HepG2 (cell line): ENCODE results near the gene PRKCD. TPM values are rescaled to one million over a fixed set of nuclear protein-coding genes. Genes with fewer than 3 reads are reported as not detected.

ENCODE experiments used
- ATF7-NPFF ChIP-seq: sonication (generic); formaldehyde crosslinking; IDR thresholded peaks from 2 replicates; pipeline ENCODE4 v1.8.1; 2023; ENCODE audit warnings: mild to moderate bottlenecking, low read depth, missing genetic modification reagents, moderate library complexity
- ISX ChIP-seq: sonication (generic); formaldehyde crosslinking; conservative IDR thresholded peaks from 2 replicates; pipeline ENCODE4 v1.5.0; 2020; ENCODE audit warnings: missing genetic modification reagents
- JUN ChIP-seq: sonication (generic); formaldehyde crosslinking; IDR thresholded peaks from 2 replicates; pipeline ENCODE4 v1.4.0; 2020; ENCODE audit warnings: mild to moderate bottlenecking, missing genetic modification reagents
- MTA3 ChIP-seq: sonication (generic); formaldehyde crosslinking; IDR thresholded peaks from 2 replicates; pipeline ENCODE4 v1.4.0; 2020; ENCODE audit warnings: missing genetic modification reagents
- NFYC ChIP-seq: IDR thresholded peaks from 2 replicates; pipeline ENCODE4 v1.6.1; 2016; ENCODE audit warnings: missing genetic modification reagents, missing compliant biosample characterization
- NR2F6 ChIP-seq, 2 experiments: IDR thresholded peaks; 2 replicates each; pipeline ENCODE4 v1.6.1; 2016; ENCODE audit warnings: antibody characterized with exemption in 1 of 2, mild to moderate bottlenecking in 1 of 2
- PHF20 ChIP-seq: sonication (generic); formaldehyde crosslinking; IDR thresholded peaks from 2 replicates; pipeline ENCODE4 v1.5.0; 2020; ENCODE audit warnings: mild to moderate bottlenecking, missing genetic modification reagents
- SMARCC2 ChIP-seq: fragments of 450-650 bp; IDR thresholded peaks from 2 replicates; pipeline ENCODE4 v1.6.1; 2017; ENCODE audit warnings: antibody characterized with exemption, mild to moderate bottlenecking
- TAF15 ChIP-seq: fragments of 200-400 bp; formaldehyde crosslinking; IDR thresholded peaks from one replicate; pipeline ENCODE4 v1.6.1; 2018; ENCODE audit warnings: mild to moderate bottlenecking, low read depth, low read length; ENCODE audit not compliant: poor library complexity, severe bottlenecking
- ZNF121 ChIP-seq: sonication (generic); formaldehyde crosslinking; IDR thresholded peaks from 2 replicates; pipeline ENCODE4 v1.5.0; 2020; ENCODE audit warnings: mild to moderate bottlenecking, missing genetic modification reagents
- ZNF34 ChIP-seq: sonication (generic); formaldehyde crosslinking; IDR thresholded peaks from 2 replicates; pipeline ENCODE4 v1.4.0; 2020; ENCODE audit warnings: mild to moderate bottlenecking, missing genetic modification reagents, borderline replicate concordance
- ZNF383 ChIP-seq: sonication (generic); formaldehyde crosslinking; IDR thresholded peaks from 2 replicates; pipeline ENCODE4 v1.4.0; 2020; ENCODE audit warnings: missing genetic modification reagents, mild to moderate bottlenecking, borderline replicate concordance
- ZNF460 ChIP-seq: sonication (generic); formaldehyde crosslinking; IDR thresholded peaks from 2 replicates; pipeline ENCODE4 v1.5.1; 2020; ENCODE audit warnings: missing genetic modification reagents, mild to moderate bottlenecking, borderline replicate concordance
- ZNF572 ChIP-seq: sonication (generic); formaldehyde crosslinking; IDR thresholded peaks from 2 replicates; pipeline ENCODE4 v1.5.1; 2020; ENCODE audit warnings: mild to moderate bottlenecking, missing genetic modification reagents
- ZNF678 ChIP-seq: sonication (generic); formaldehyde crosslinking; IDR thresholded peaks from 2 replicates; pipeline ENCODE4 v1.4.0; 2020; ENCODE audit warnings: mild to moderate bottlenecking, missing genetic modification reagents
- ZNF7 ChIP-seq: IDR thresholded peaks from 2 replicates; pipeline ENCODE4 v1.6.1; 2016; ENCODE audit warnings: missing biosample characterization, missing genetic modification reagents
- ZNF83 ChIP-seq: sonication (generic); formaldehyde crosslinking; IDR thresholded peaks from 2 replicates; pipeline ENCODE4 v1.4.0; 2020; ENCODE audit warnings: missing genetic modification reagents, mild to moderate bottlenecking, borderline replicate concordance
- polyA plus RNA-seq, 8 experiments: library from polyadenylated mRNA; depleted of rRNA in 3 of 8; stranded (reverse) in 7 of 8; unstranded in 1 of 8; fragments of >200 nt; fragmentation: Illumina TruSeq in 4 of 8; extraction: Trizol in 4 of 8; gene quantifications; 2 replicates each; pipeline versions ENCODE4 v1.2.1 to v1.2.3, GENCODE V29; 2011 to 2016; ENCODE audit warnings: low read depth in 4 of 8, missing spikeins in 1 of 8, mixed read lengths in 1 of 8; ENCODE audit not compliant: insufficient read depth in 1 of 8
- total RNA-seq, 5 experiments: library from RNA; depleted of rRNA; stranded (reverse); fragments of >200 nt; fragmentation: Illumina TruSeq; extraction: Trizol; gene quantifications; 2 replicates each; pipeline ENCODE4 v1.2.3, GENCODE V29; 2016; ENCODE audit warnings: low read depth in 1 of 5
- TF ChIP-seq, protein P1 (sequence below): sonication (generic); formaldehyde crosslinking; IDR thresholded peaks from 2 replicates; pipeline ENCODE4 v1.4.0; 2020; ENCODE audit warnings: mild to moderate bottlenecking, missing genetic modification reagents
- TF ChIP-seq, protein P2 (sequence below): sonication (generic); formaldehyde crosslinking; IDR thresholded peaks from 2 replicates; pipeline ENCODE4 v1.4.0; 2020; ENCODE audit warnings: missing genetic modification reagents, borderline replicate concordance
- TF ChIP-seq, protein P3 (sequence below): sonication (generic); formaldehyde crosslinking; IDR thresholded peaks from 2 replicates; pipeline ENCODE4 v1.4.0; 2020; ENCODE audit warnings: missing genetic modification reagents, borderline replicate concordance
- TF ChIP-seq, protein P4 (sequence below): fragments of 450-650 bp; IDR thresholded peaks from 2 replicates; pipeline ENCODE4 v1.6.1; 2016

Gene PRKCD
- total and polyA plus RNA-seq, 2 of the 13 experiments (the other 11 are each of a cell fraction or from before 2014, with no cell fraction given), result 1.6 to 40.7 TPM

DNA sequence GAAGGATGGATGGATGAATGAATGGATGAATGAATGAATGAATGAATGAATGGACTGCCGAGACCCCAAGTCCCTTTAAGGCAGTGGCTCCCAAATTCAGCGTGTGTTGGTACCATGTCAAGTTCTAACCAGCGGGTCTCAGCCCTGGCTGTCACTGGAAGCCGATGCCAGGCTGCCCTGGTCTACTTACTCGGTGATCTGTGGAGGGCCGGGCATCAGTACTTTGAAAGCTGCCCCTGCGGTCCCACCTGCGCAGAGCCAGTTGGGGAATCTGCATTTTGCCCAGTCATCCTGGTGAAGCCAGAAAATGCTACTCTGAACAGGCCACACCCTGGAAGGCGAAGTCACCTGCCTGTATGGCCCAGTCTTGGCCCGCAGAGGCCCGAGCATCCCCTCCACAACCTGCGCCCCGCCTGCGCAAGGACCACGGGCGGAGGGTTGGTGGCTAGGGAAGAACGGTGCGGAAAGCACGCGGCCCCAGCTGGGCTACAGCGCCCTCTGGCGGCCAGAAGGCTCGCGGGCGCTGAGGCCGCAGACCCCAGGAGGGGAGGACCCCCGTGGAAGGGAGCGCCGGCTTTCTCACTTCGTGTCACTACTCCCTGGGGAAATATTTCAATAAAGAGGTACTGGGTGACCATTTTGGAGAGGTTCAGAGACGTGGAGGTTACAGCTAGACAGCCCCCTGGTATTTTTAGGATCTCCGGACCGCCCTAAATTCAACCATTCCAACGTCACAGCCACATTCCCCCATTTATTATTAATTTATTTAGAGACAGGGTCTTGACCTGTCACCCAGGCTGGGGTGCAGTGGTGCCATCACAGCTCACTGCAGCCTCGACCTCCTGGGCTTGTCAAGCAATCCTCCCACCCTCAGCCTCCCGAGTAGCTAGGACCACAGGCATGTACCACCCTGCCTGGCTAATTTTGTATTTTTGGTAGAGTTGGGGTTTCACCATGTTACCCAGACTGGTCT is 34.9 kb downstream of the PRKCD start (continued):
- TF ChIP-seq, protein P1, sequence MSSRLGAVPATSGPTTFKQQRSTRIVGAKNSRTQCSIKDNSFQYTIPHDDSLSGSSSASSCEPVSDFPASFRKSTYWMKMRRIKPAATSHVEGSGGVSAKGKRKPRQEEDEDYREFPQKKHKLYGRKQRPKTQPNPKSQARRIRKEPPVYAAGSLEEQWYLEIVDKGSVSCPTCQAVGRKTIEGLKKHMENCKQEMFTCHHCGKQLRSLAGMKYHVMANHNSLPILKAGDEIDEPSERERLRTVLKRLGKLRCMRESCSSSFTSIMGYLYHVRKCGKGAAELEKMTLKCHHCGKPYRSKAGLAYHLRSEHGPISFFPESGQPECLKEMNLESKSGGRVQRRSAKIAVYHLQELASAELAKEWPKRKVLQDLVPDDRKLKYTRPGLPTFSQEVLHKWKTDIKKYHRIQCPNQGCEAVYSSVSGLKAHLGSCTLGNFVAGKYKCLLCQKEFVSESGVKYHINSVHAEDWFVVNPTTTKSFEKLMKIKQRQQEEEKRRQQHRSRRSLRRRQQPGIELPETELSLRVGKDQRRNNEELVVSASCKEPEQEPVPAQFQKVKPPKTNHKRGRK (CRISPR knock-in tag), result no peak
- TF ChIP-seq, protein P2, sequence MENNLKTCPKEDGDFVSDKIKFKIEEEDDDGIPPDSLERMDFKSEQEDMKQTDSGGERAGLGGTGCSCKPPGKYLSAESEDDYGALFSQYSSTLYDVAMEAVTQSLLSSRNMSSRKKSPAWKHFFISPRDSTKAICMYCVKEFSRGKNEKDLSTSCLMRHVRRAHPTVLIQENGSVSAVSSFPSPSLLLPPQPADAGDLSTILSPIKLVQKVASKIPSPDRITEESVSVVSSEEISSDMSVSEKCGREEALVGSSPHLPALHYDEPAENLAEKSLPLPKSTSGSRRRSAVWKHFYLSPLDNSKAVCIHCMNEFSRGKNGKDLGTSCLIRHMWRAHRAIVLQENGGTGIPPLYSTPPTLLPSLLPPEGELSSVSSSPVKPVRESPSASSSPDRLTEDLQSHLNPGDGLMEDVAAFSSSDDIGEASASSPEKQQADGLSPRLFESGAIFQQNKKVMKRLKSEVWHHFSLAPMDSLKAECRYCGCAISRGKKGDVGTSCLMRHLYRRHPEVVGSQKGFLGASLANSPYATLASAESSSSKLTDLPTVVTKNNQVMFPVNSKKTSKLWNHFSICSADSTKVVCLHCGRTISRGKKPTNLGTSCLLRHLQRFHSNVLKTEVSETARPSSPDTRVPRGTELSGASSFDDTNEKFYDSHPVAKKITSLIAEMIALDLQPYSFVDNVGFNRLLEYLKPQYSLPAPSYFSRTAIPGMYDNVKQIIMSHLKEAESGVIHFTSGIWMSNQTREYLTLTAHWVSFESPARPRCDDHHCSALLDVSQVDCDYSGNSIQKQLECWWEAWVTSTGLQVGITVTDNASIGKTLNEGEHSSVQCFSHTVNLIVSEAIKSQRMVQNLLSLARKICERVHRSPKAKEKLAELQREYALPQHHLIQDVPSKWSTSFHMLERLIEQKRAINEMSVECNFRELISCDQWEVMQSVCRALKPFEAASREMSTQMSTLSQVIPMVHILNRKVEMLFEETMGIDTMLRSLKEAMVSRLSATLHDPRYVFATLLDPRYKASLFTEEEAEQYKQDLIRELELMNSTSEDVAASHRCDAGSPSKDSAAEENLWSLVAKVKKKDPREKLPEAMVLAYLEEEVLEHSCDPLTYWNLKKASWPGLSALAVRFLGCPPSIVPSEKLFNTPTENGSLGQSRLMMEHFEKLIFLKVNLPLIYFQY (CRISPR knock-in tag), result 0 out of 2 replicates have a peak, but pooled peaks have one; percentile 49
- TF ChIP-seq ZNF678 (CRISPR knock-in tag) (no peak), ZNF460 (CRISPR knock-in tag) (no peak), ZNF121 (no peak), ZNF383 (CRISPR knock-in tag) (no peak), ZNF572 (no peak), NFYC (CRISPR knock-in tag) (no peak), ATF7-NPFF (peak; percentile 40; the same call in 1 of the 2 replicates), TAF15 (no peak), ISX (CRISPR knock-in tag) (no peak), ZNF7 (CRISPR knock-in tag) (no peak), JUN (CRISPR knock-in tag) (no peak), PHF20 (CRISPR knock-in tag) (no peak), MTA3 (CRISPR knock-in tag) (no peak), NR2F6 (IDR thresholded peaks at IDR 0.05) (no peak), NR2F6 (CRISPR knock-in tag; IDR thresholded peaks at IDR 0.05) (peak; percentile 32; the same call in 1 of the 2 replicates), ZNF83 (CRISPR knock-in tag) (no peak), ZNF34 (CRISPR knock-in tag) (no peak), SMARCC2 (no peak)
- TF ChIP-seq, protein P3, sequence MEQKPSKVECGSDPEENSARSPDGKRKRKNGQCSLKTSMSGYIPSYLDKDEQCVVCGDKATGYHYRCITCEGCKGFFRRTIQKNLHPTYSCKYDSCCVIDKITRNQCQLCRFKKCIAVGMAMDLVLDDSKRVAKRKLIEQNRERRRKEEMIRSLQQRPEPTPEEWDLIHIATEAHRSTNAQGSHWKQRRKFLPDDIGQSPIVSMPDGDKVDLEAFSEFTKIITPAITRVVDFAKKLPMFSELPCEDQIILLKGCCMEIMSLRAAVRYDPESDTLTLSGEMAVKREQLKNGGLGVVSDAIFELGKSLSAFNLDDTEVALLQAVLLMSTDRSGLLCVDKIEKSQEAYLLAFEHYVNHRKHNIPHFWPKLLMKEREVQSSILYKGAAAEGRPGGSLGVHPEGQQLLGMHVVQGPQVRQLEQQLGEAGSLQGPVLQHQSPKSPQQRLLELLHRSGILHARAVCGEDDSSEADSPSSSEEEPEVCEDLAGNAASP (CRISPR knock-in tag), result no peak
- TF ChIP-seq, protein P4, sequence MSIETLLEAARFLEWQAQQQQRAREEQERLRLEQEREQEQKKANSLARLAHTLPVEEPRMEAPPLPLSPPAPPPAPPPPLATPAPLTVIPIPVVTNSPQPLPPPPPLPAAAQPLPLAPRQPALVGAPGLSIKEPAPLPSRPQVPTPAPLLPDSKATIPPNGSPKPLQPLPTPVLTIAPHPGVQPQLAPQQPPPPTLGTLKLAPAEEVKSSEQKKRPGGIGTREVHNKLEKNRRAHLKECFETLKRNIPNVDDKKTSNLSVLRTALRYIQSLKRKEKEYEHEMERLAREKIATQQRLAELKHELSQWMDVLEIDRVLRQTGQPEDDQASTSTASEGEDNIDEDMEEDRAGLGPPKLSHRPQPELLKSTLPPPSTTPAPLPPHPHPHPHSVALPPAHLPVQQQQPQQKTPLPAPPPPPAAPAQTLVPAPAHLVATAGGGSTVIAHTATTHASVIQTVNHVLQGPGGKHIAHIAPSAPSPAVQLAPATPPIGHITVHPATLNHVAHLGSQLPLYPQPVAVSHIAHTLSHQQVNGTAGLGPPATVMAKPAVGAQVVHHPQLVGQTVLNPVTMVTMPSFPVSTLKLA, result no peak
